ENCODE results near the gene PGAP3.

PGAP3 gene

GRCh38 chr17:39672522-39673334 lies 15.1 kb downstream of the PGAP3 start:
- no peak for TF ChIP-seq ZFX (IDR thresholded peaks at IDR 0.05; ENCODE audit: borderline replicate concordance)
- TF ChIP-seq, protein P1, sequence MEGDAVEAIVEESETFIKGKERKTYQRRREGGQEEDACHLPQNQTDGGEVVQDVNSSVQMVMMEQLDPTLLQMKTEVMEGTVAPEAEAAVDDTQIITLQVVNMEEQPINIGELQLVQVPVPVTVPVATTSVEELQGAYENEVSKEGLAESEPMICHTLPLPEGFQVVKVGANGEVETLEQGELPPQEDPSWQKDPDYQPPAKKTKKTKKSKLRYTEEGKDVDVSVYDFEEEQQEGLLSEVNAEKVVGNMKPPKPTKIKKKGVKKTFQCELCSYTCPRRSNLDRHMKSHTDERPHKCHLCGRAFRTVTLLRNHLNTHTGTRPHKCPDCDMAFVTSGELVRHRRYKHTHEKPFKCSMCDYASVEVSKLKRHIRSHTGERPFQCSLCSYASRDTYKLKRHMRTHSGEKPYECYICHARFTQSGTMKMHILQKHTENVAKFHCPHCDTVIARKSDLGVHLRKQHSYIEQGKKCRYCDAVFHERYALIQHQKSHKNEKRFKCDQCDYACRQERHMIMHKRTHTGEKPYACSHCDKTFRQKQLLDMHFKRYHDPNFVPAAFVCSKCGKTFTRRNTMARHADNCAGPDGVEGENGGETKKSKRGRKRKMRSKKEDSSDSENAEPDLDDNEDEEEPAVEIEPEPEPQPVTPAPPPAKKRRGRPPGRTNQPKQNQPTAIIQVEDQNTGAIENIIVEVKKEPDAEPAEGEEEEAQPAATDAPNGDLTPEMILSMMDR (IDR thresholded peaks at IDR 0.05), result peak; percentile 28
- no peak overlapping the region for H3K27ac ChIP-seq

DNA sequence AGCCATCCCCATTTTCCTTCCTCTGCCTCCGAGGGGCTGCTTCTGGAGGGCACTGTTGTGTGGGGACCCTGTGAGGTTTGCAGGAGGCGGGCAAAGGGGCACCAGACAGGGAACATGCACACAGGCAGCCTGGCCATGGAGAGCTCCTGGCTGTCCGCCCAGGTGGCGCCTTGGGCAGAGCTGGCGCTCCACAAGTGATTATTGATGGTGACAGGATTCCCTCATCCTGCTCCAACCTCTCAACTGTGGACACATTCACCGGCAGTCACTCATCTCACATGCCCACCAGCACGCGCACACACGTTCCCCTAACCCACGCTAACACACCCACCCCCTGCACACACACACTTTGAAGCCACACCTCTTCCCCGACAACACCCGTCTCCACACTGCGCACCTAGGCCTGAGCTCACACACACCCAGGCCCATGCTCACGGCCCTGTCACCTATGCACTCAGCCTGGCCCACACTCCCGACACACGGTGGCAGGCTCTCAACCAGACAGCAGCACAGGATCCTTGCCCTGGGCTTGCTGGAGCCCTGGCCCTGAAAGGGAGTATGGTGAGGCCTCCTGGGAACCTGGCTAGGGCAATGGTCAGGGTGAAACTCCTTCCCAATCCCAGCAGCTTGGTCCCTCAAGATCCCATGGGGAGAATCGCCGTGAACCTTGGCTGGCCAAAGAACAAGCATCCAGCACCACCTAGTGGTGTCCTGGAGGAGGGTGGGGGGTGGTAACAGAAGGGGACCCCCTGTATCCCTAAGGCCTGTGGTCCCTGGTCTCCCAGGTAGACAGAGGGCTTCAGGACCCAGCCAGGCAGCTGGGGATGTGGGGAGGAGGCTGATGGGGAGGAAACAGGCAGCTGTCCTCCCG lies 16.0 kb downstream of the PGAP3 start:
- H3K27ac ChIP-seq, result no peak overlapping the region
- TF ChIP-seq ZFX (IDR thresholded peaks at IDR 0.05; ENCODE audit: borderline replicate concordance), result no peak
- TF ChIP-seq, protein P1 (IDR thresholded peaks at IDR 0.05), result peak; percentile 65

- no peak overlapping the region for H3K27ac ChIP-seq
- TF ChIP-seq, protein P1 (IDR thresholded peaks at IDR 0.05), result no peak
- TF ChIP-seq ZFX (IDR thresholded peaks at IDR 0.05; ENCODE audit: borderline replicate concordance), result no peak
Measured at GRCh38 chr17:39670746-39671145, 17.1 kb downstream of the PGAP3 start.

GRCh38 chr17:39669897-39670735 lies 17.7 kb downstream of the PGAP3 start:
- no peak overlapping the region for H3K27ac ChIP-seq
- TF ChIP-seq, protein P1 (IDR thresholded peaks at IDR 0.05), result no peak

- TF ChIP-seq ZFX (IDR thresholded peaks at IDR 0.05; ENCODE audit: borderline replicate concordance), result no peak
- TF ChIP-seq, protein P1 (IDR thresholded peaks at IDR 0.05), result peak; percentile 88
- H3K27ac ChIP-seq, result no peak within 1 kb of the TSS
Measured at GRCh38 chr17:39667945-39668924, 19.6 kb downstream of the PGAP3 start, which contains the start of gene PNMT. Gene PNMT, plus strand, starts transcription at chr17:39668453. Its CDS starts 23 bp downstream, at chr17:39668476.

Data from 22Rv1 (cell line).